ENCODE results near the gene SPAG6. TPM values are rescaled to one million over a fixed set of nuclear protein-coding genes. Genes with fewer than 3 reads are reported as not detected.

The SPAG6 gene
- total RNA-seq, 1 donor from 2014 or later, result 8.9 TPM

GRCh38 chr10:22455068-22455857 lies 110.0 kb downstream of the SPAG6 start:
- no peaks in the 10 kb centered on the region for H3K27me3 Mint-ChIP-seq
- no peaks in the 10 kb centered on the region for H3K36me3 Mint-ChIP-seq (ENCODE audit: insufficient read depth)
- H3K4me3 Mint-ChIP-seq (ENCODE audit: low read depth), result no peak overlapping the region
- TF ChIP-seq CTCF (IDR thresholded peaks at IDR 0.05; ENCODE audit: unreplicated experiment), result no peak
- H3K9me3 Mint-ChIP-seq (ENCODE audit: low read depth), result peaks cover 7% of the 10 kb centered on the region
- no peaks in the 10 kb centered on the region for H3K4me1 Mint-ChIP-seq (ENCODE audit: low read depth)
- DNase-seq (ENCODE audit: low spot score, unreplicated experiment), result no peak
- no peak overlapping the region for H3K27ac Mint-ChIP-seq

GRCh38 chr10:22456486-22456885 lies 111.2 kb downstream of the SPAG6 start:
- DNase-seq (ENCODE audit: low spot score, unreplicated experiment), result no peak
- H3K4me3 Mint-ChIP-seq (ENCODE audit: low read depth), result no peak overlapping the region
- H3K27me3 Mint-ChIP-seq, result no peaks in the 10 kb centered on the region
- H3K4me1 Mint-ChIP-seq (ENCODE audit: low read depth), result no peaks in the 10 kb centered on the region
- H3K27ac Mint-ChIP-seq, result no peak overlapping the region
- H3K9me3 Mint-ChIP-seq (ENCODE audit: low read depth), result peaks cover 3% of the 10 kb centered on the region
- TF ChIP-seq CTCF (IDR thresholded peaks at IDR 0.05; ENCODE audit: unreplicated experiment), result no peak
- no peaks in the 10 kb centered on the region for H3K36me3 Mint-ChIP-seq (ENCODE audit: insufficient read depth)

- H3K27me3 Mint-ChIP-seq, result no peaks in the 10 kb centered on the region
- no peak overlapping the region for H3K27ac Mint-ChIP-seq
- no peak for DNase-seq (ENCODE audit: low spot score, unreplicated experiment)
- H3K9me3 Mint-ChIP-seq (ENCODE audit: low read depth), result no peaks in the 10 kb centered on the region
- TF ChIP-seq CTCF (IDR thresholded peaks at IDR 0.05; ENCODE audit: unreplicated experiment), result no peak
- no peak overlapping the region for H3K4me3 Mint-ChIP-seq (ENCODE audit: low read depth)
- H3K4me1 Mint-ChIP-seq (ENCODE audit: low read depth), result no peaks in the 10 kb centered on the region
- H3K36me3 Mint-ChIP-seq (ENCODE audit: insufficient read depth), result no peaks in the 10 kb centered on the region
Measured at GRCh38 chr10:22458272-22459038, 113.2 kb downstream of the SPAG6 start.

GRCh38 chr10:22459496-22459895 lies 114.2 kb downstream of the SPAG6 start:
- no peaks in the 10 kb centered on the region for H3K36me3 Mint-ChIP-seq (ENCODE audit: insufficient read depth)
- no peak for DNase-seq (ENCODE audit: low spot score, unreplicated experiment)
- H3K27ac Mint-ChIP-seq, result no peak overlapping the region
- no peak overlapping the region for H3K4me3 Mint-ChIP-seq (ENCODE audit: low read depth)
- H3K9me3 Mint-ChIP-seq (ENCODE audit: low read depth), result no peaks in the 10 kb centered on the region
- TF ChIP-seq CTCF (IDR thresholded peaks at IDR 0.05; ENCODE audit: unreplicated experiment), result no peak
- no peaks in the 10 kb centered on the region for H3K27me3 Mint-ChIP-seq
- H3K4me1 Mint-ChIP-seq (ENCODE audit: low read depth), result peaks cover 1% of the 10 kb centered on the region

GRCh38 chr10:22460101-22460500 lies 114.8 kb downstream of the SPAG6 start:
- TF ChIP-seq CTCF (IDR thresholded peaks at IDR 0.05; ENCODE audit: unreplicated experiment), result no peak
- H3K9me3 Mint-ChIP-seq (ENCODE audit: low read depth), result no peaks in the 10 kb centered on the region
- H3K27me3 Mint-ChIP-seq, result no peaks in the 10 kb centered on the region
- DNase-seq (ENCODE audit: low spot score, unreplicated experiment), result no peak
- H3K4me1 Mint-ChIP-seq (ENCODE audit: low read depth), result peaks cover 3% of the 10 kb centered on the region
- H3K36me3 Mint-ChIP-seq (ENCODE audit: insufficient read depth), result no peaks in the 10 kb centered on the region
- no peak overlapping the region for H3K27ac Mint-ChIP-seq
- H3K4me3 Mint-ChIP-seq (ENCODE audit: low read depth), result no peak overlapping the region

Data from progenitor cell of endocrine pancreas (in vitro differentiated cells).